ENCODE results near the gene RRP12.

Gene RRP12

GRCh38 chr10:97400665-97401454 is at the start of gene RRP12:
RRP12 (minus strand) TSS chr10:97401340; CDS start chr10:97401231, 109 bp downstream.
- peak; percentile 98 to 99 for DNase-seq (ENCODE audit: low read depth in 2 of 2)
- TF ChIP-seq, protein P1, sequence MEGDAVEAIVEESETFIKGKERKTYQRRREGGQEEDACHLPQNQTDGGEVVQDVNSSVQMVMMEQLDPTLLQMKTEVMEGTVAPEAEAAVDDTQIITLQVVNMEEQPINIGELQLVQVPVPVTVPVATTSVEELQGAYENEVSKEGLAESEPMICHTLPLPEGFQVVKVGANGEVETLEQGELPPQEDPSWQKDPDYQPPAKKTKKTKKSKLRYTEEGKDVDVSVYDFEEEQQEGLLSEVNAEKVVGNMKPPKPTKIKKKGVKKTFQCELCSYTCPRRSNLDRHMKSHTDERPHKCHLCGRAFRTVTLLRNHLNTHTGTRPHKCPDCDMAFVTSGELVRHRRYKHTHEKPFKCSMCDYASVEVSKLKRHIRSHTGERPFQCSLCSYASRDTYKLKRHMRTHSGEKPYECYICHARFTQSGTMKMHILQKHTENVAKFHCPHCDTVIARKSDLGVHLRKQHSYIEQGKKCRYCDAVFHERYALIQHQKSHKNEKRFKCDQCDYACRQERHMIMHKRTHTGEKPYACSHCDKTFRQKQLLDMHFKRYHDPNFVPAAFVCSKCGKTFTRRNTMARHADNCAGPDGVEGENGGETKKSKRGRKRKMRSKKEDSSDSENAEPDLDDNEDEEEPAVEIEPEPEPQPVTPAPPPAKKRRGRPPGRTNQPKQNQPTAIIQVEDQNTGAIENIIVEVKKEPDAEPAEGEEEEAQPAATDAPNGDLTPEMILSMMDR (IDR thresholded peaks at IDR 0.05; ENCODE audit: low read depth, low read length): peak; percentile 9
- peak within 1 kb of the TSS; percentile 92 to 95 for H3K4me3 ChIP-seq (replicated peaks in 1 of 2; ENCODE audit: low read depth in 2 of 2, low read length in 2 of 2)

GRCh38 chr10:97450828-97451227 is 49.7 kb upstream of the RRP12 start:
- no peak overlapping the region for H3K4me3 ChIP-seq (replicated peaks in 1 of 2; ENCODE audit: low read depth in 2 of 2, low read length in 2 of 2)
- TF ChIP-seq, protein P1 (IDR thresholded peaks at IDR 0.05; ENCODE audit: low read depth, low read length): no peak
- DNase-seq (ENCODE audit: low read depth in 2 of 2): peak in 1 of 2 donors; percentile 29

GRCh38 chr10:97445722-97446639 is 44.8 kb upstream of the RRP12 start, which contains the start of the genes EXOSC1 and ZDHHC16:
EXOSC1 (minus strand) TSS chr10:97446006; CDS start chr10:97445985, 21 bp downstream.
ZDHHC16 (plus strand) TSS chr10:97446175; CDS start chr10:97451676, 5,501 bp downstream.
- TF ChIP-seq, protein P1 (IDR thresholded peaks at IDR 0.05; ENCODE audit: low read depth, low read length): no peak
- peak within 1 kb of the TSS; percentile 88 to 98 for H3K4me3 ChIP-seq (replicated peaks in 1 of 2; ENCODE audit: low read depth in 2 of 2, low read length in 2 of 2)

GRCh38 chr10:97445357-97445721 is 44.2 kb upstream of the RRP12 start:
- TF ChIP-seq, protein P1 (IDR thresholded peaks at IDR 0.05; ENCODE audit: low read depth, low read length): no peak
- peak overlapping the region; percentile 88 to 98 for H3K4me3 ChIP-seq (replicated peaks in 1 of 2; ENCODE audit: low read depth in 2 of 2, low read length in 2 of 2)
- DNase-seq (ENCODE audit: low read depth in 2 of 2): no peak

More at GRCh38 chr10:97445722-97446639, 44.8 kb upstream of the RRP12 start, which contains the start of the genes EXOSC1 and ZDHHC16:
- peak; percentile 96 to 97 for DNase-seq (ENCODE audit: low read depth in 2 of 2)

- no peak overlapping the region for H3K4me3 ChIP-seq (replicated peaks in 1 of 2; ENCODE audit: low read depth in 2 of 2, low read length in 2 of 2)
- DNase-seq (ENCODE audit: low read depth in 2 of 2): no peak
- TF ChIP-seq, protein P1 (IDR thresholded peaks at IDR 0.05; ENCODE audit: low read depth, low read length): no peak
These were observed 43.1 kb upstream of the RRP12 start for GRCh38 chr10:97444212-97444611.

GRCh38 chr10:97442277-97442676 is 41.1 kb upstream of the RRP12 start:
- H3K4me3 ChIP-seq (replicated peaks in 1 of 2; ENCODE audit: low read depth in 2 of 2, low read length in 2 of 2): no peak overlapping the region
- TF ChIP-seq, protein P1 (IDR thresholded peaks at IDR 0.05; ENCODE audit: low read depth, low read length): no peak
- DNase-seq (ENCODE audit: low read depth in 2 of 2): no peak
